Measurements from ENCODE around the gene AKAP13. TPM values are rescaled to one million over a fixed set of nuclear protein-coding genes. Genes with fewer than 3 reads are reported as not detected.

AKAP13 gene
- total RNA-seq, 1 donor from 2014 or later, result 184 TPM

GRCh38 chr15:85407421-85408269 is 27.2 kb downstream of the AKAP13 start:
- peak; percentile 19 for DNase-seq (ENCODE audit: low spot score)

- no peak for DNase-seq (ENCODE audit: low spot score)
These were observed 27.9 kb downstream of the AKAP13 start for GRCh38 chr15:85408270-85408746.

DNA sequence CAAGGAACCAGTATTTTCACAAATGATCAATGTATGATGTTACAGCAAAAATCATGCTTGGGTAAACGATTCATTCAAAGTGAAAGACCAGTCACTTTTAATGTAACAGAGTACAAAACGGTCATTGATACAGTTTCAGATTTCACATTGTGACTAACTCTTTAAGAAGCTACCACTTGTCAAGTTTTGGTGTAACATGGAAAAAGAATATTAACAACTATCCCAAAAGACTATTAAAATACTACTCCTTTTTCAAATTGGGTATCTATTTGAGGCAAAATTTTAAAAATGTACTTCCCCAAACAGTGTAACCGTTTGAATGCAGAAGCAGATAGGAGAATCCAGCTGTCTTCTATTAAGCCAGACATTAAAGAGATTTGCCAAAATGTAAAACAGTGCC is 31.7 kb downstream of the AKAP13 start:
- DNase-seq (ENCODE audit: low spot score), result no peak

- peak; percentile 65 for DNase-seq (ENCODE audit: low spot score)
These were observed 32.8 kb downstream of the AKAP13 start for GRCh38 chr15:85412956-85413854.

DNA sequence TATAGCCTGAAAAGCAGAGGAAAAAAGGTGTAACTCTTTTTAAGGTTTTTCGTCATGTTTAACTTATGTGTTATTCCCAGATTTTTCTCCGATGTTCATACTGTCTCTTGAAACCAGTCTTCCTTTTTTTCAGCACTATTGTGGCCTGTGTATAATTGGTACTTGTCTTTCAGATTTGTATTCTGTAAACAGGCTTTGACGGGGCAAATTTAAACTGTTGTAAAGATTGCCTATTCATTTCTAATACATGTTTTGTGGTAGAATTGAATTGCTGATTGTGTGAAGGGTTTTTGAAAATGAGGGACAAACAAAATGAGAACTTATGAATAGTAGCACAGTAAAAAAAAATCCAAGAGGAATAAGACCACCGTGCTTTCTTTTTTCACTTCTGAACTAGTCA is 33.6 kb downstream of the AKAP13 start:
- no peak for DNase-seq (ENCODE audit: low spot score)

- no peak for DNase-seq (ENCODE audit: low spot score)
These were observed 34.1 kb downstream of the AKAP13 start for GRCh38 chr15:85414495-85414894.

GRCh38 chr15:85414991-85415390 is 34.6 kb downstream of the AKAP13 start:
- DNase-seq (ENCODE audit: low spot score), result no peak

DNA sequence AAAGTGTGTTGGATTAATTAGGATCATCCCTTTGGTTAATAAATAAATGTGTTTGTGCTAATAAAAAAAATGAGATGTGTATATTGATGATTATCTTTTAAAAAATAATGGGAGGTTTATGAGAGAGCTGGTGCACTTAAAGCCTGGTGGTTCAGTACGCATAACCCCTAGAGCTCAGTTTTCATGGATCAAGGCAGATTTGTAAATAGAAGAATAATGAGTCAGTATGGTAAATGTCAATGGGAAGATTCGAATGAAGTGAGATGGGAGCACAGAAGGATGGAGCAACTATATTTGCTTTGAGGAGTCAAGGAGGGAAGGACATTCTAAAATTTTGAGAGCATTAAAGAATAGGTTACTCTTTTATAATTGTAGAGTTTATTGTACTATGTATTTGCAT is 35.4 kb downstream of the AKAP13 start:
- DNase-seq (ENCODE audit: low spot score), result no peak

- no peak for DNase-seq (ENCODE audit: low spot score)
These were observed 36.9 kb downstream of the AKAP13 start for GRCh38 chr15:85417276-85417675.

GRCh38 chr15:85419161-85419560 is 38.8 kb downstream of the AKAP13 start:
- no peak for DNase-seq (ENCODE audit: low spot score)

DNA sequence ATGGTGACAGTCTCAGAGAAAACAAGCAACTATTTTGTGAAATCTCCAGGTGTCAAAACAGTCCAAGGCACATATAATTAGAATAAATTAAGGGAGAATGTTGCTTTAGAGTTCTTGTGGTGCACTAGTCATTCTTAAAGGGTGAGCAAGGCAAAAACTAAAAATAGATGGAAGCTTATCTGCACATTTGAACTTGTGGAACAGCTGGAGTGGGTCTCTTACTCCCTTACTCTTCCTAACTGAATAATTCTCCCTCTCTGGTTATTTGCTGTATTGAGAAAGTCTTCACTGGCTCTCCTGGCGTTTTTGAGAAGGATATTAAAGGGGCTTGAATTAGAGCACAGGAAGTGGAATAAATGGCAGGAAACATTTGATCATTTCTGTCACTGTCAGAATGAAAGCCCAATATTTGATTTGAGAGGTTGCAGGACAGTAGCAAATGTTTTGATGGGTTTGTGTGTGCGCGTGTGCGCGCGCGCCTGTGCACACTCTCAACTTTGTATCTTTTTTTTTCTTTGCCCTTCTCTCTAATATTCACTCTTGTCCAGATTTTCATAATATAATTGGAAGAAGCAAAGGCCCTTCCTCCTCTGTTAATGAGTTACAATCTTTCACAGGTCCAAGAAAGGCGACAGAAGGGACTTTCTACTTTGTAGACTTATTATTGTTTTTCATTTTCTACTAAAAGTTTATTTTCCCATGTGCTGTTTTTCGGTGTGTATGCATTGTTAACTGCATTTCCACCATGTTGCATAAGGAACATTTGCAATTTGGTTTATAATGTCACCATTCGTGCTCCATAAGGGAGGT is 40.9 kb downstream of the AKAP13 start:
- no peak for DNase-seq (ENCODE audit: low spot score)

DNA sequence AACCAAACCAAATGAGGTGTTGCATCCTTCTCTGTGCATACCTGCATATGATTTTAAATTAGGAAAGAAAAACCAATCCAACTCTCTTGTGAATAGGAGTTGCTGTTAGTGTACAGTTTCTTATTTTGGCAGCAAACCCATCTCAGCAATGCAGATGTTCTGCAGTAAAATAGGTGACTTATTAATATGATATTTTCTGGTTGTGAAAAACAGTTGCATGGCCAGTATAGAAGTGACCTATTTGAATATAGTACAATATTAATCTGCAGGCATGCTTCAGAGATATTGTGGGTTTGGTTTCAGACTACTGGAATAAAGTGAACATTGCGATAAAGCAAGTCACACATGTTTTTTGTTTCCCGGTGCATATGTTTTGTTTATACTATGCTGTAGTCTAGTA is 42.2 kb downstream of the AKAP13 start:
- no peak for DNase-seq (ENCODE audit: low spot score)

GRCh38 chr15:85423256-85423655 is 42.9 kb downstream of the AKAP13 start:
- no peak for DNase-seq (ENCODE audit: low spot score)

- no peak for DNase-seq (ENCODE audit: low spot score)
These were observed 43.8 kb downstream of the AKAP13 start for GRCh38 chr15:85424154-85424553.

GRCh38 chr15:85426481-85426880 is 46.1 kb downstream of the AKAP13 start:
- no peak for DNase-seq (ENCODE audit: low spot score)

- DNase-seq (ENCODE audit: low spot score), result no peak
These were observed 47.1 kb downstream of the AKAP13 start for GRCh38 chr15:85427286-85428028.

- DNase-seq (ENCODE audit: low spot score), result no peak
These were observed 49.1 kb downstream of the AKAP13 start for GRCh38 chr15:85429522-85429921.

DNA sequence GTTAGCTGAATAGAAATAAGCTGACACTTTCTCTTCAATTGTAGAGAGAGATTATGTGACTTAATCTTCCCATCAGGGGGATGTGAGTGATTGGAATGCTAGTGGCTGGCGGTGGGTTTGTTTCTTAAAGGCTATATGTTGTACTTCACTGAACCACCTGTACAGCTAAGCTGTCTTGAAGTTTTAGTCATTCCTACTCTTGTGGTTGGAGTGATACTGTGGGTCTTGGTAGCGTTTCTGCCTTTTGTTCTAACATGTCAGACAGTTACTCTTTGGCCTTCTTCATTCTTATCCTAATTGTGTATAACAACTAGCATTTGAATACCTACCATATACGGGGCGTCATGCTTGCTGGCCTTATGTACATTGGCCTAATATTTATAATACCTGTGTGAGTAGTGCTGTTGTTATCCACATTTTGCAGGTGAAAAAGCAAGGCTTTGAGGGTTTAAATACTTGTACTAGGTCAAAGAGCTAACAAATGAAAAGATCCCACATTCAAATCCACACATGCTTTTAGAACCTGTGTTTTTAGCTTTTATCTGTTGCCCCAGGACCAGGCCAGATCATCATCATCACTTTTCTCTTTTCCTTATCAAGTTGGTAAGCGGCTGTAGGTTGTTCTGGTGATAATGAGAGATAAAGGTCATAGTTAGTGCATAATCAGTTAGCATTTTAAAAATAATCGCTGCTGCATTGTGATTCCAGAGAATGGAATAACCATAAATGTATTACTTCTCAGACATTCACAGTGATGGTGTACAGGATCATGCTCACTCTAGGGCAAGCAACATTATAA is 50.2 kb downstream of the AKAP13 start:
- DNase-seq (ENCODE audit: low spot score), result no peak

- DNase-seq (ENCODE audit: low spot score), result no peak
These were observed 59.6 kb downstream of the AKAP13 start for GRCh38 chr15:85439996-85440395.

DNA sequence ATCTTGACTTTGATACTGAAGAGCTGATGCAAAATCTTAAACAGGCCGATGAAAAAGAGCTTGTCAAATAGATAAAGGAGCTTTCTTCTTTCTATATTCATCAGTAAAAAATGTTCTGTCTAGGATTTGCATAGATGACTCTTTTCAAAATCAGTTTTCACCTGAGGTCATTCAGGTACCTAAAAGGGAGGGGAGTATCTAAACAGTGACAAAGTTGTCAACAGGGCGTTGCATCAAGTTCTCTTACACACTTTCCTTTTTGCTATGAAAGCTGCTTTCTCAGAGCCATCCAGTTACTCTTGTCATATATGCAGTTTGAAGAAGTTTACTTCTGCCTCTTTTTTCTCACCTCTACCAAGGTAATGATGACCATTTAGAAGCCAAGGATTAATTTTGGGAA is 60.0 kb downstream of the AKAP13 start:
- no peak for DNase-seq (ENCODE audit: low spot score)
